ENCODE data around the gene PABPC1L2A. TPM values are rescaled to one million over a fixed set of nuclear protein-coding genes. Genes with fewer than 3 reads are reported as not detected.
"Not testable (repeated sequence)": the region's sequence is repeated elsewhere in the genome, so short reads cannot be mapped to it uniquely, and the experiment has no call there.

Gene PABPC1L2A
- total RNA-seq, result not detected

DNA sequence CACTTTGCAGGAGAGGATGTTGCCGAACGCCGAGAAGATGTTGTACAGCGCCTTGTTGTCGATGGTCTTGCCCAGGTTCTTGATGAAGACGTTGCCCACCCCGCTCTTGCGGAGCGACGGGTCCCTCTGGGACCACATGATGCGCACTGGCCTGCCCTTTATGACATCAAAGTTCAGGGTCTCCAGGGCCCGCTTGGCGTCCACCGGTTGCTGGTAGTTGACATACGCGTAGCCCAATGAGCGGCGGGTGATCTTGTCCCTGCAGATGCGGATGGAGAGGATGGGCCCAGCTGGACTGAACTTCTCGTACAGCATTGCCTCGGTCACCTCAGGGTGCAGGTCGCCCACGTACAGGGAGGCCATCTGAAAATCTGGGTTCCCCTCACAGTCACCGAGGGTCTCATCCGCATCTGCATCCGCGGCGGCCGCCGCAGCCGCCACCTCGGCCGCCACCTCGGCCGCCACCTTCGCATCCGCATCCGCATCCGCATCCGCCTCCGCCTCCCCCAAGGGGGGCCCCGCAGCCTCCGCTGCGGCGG is at the start of gene PABPC1L2A:
TSS of gene PABPC1L2A (minus strand) at position 489 of the 539 bp plus-strand sequence. CDS start at position 363, 126 bp downstream.
- H3K27me3 ChIP-seq, H3K36me3 ChIP-seq, H3K4me3 ChIP-seq, DNase-seq, H3K4me1 ChIP-seq, H3K9me3 ChIP-seq, H3K27ac ChIP-seq: not testable (repeated sequence)

DNA sequence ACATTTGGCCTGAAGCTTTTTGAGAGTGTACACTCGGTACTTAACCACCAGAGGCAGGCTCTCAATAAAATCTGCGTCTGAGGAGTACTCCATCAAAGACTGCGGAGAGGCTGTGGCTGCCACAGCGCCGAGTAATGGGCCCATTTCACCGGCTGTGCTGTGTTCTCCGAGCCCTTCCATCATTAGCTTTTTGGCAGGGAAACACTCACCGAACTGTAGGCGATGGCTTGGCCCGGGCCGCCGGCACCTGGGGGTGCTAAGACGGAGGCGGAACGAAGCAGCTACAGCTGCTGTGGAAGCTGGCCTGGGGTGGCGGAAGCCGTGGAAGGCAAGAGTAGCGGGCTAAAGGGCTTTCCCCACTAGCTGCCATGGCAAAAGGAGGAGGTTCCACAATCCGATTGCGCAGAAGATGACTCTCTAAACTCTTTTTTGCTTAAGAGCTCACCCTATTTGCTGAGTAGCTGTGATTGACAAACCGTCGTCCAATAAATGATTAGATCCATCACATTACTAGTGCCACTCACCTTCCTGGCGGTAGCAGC is 48.5 kb upstream of the PABPC1L2A start:
- TF ChIP-seq POLR2A (IDR thresholded peaks at IDR 0.05), result no peak
- TF ChIP-seq, protein P1, sequence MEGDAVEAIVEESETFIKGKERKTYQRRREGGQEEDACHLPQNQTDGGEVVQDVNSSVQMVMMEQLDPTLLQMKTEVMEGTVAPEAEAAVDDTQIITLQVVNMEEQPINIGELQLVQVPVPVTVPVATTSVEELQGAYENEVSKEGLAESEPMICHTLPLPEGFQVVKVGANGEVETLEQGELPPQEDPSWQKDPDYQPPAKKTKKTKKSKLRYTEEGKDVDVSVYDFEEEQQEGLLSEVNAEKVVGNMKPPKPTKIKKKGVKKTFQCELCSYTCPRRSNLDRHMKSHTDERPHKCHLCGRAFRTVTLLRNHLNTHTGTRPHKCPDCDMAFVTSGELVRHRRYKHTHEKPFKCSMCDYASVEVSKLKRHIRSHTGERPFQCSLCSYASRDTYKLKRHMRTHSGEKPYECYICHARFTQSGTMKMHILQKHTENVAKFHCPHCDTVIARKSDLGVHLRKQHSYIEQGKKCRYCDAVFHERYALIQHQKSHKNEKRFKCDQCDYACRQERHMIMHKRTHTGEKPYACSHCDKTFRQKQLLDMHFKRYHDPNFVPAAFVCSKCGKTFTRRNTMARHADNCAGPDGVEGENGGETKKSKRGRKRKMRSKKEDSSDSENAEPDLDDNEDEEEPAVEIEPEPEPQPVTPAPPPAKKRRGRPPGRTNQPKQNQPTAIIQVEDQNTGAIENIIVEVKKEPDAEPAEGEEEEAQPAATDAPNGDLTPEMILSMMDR (IDR thresholded peaks at IDR 0.05), result no peak
- no peaks in the 10 kb centered on the region for H3K27me3 ChIP-seq
- H3K4me1 ChIP-seq, result no peaks in the 10 kb centered on the region
- H3K4me3 ChIP-seq, result no peak overlapping the region
- H3K27ac ChIP-seq, result no peak overlapping the region
- H3K9me3 ChIP-seq, result no peaks in the 10 kb centered on the region
- DNase-seq, result no peak
- H3K36me3 ChIP-seq, result no peaks in the 10 kb centered on the region

DNA sequence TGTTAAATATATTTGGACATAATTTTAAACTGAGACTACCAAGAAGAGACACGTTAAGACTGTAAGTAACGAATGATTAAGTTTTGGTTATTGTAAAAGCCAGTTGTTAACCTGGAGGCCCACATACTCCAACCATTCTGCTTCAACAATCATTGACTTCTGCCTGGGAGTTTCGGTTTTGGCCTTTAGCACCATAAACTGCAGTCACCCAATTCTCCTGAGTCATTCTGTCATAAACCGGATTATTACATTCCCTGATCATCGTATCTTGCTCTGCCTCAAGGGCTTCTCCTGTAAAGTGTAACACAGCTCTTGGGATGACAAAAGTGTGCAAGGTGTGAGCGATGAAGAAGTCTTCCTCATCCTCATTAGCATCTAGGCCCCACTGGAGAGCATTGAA is 46.9 kb upstream of the PABPC1L2A start:
- no peak for TF ChIP-seq POLR2A (IDR thresholded peaks at IDR 0.05)
- TF ChIP-seq, protein P1 (IDR thresholded peaks at IDR 0.05), result no peak
- Histone ChIP-seq H3K27ac (peak overlapping the region in 1 of 4 donors; percentile 43), H3K27me3 (no peaks in the 10 kb centered on the region), H3K4me3 (no peak overlapping the region), H3K36me3 (no peaks in the 10 kb centered on the region), H3K9me3 (no peaks in the 10 kb centered on the region), H3K4me1 (no peaks in the 10 kb centered on the region)
- DNase-seq, result peak in 1 of 3 donors; percentile 50

DNA sequence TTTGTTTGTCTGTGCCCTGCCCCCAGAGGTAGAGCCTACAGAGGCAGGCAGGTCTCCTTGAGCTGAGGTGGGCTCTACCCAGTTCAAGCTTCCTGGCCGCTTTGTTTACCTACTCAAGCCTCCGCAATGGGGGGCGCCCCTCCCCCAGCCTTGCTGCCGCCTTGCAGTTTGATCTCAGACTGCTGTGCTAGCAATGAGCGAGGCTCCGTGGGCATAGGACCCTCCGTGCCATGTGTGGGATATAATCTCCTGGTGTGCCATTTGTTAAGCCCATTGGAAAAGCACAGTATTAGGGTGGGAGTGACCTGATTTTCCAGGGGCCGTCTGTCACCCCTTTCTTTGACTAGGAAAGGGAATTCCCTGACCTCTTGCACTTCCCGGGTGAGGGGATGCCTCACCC is 20.2 kb upstream of the PABPC1L2A start:
- not testable (repeated sequence) for DNase-seq, H3K27me3 ChIP-seq

DNA sequence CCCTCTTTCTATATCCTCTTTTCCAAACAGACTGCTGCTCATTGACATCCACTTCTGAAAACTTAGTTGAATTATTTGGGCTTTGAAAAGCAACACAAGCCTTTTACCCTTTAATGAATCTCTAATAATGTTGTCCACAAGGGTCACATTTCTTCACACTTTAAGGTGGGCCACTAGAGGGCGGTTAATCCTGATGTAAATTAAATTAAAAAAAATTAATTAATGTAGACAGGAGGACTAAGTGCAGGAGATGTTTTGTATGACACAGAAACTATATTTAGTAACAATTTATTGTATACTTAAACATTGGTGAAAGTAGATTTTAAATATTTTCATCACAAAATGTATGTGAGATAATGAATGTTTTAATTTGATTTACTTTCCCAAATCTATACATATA is 7.5 kb upstream of the PABPC1L2A start:
- H3K4me3 ChIP-seq, H3K9me3 ChIP-seq, H3K4me1 ChIP-seq, H3K27ac ChIP-seq, DNase-seq, H3K36me3 ChIP-seq, H3K27me3 ChIP-seq: not testable (repeated sequence)
- TF ChIP-seq, protein P1 (IDR thresholded peaks at IDR 0.05), result peak in 3 of 6 experiments; percentile 10 to 41 (median 37)

More for the DNA sequence above, 20.2 kb upstream of the PABPC1L2A start:
- H3K9me3 ChIP-seq, H3K36me3 ChIP-seq, H3K27ac ChIP-seq, H3K4me3 ChIP-seq, H3K4me1 ChIP-seq: not testable (repeated sequence)

DNA sequence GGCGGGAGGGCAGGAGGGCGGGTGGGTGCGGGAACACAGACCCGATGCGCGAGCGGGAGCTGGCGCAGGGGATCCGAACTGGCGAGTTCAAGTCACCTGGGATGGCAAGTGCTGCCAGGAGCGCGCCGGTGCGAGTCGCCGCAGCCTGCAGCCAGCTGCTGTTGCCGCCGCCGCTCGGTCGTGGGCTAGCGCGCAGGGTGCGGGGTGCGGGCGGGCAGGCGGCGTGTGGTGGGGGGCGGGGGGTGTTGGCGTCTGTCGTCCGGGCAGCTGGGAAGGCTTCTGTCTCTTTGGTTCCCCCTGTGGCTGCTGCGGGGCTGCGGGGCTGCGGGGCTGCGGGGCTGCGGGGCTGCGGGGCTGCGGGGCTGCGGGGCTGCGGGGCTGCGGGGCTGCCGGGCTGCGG is 572 bp upstream of the PABPC1L2A start:
- DNase-seq, H3K4me1 ChIP-seq, H3K9me3 ChIP-seq, H3K27ac ChIP-seq, H3K4me3 ChIP-seq, H3K27me3 ChIP-seq, H3K36me3 ChIP-seq: not testable (repeated sequence)

DNA sequence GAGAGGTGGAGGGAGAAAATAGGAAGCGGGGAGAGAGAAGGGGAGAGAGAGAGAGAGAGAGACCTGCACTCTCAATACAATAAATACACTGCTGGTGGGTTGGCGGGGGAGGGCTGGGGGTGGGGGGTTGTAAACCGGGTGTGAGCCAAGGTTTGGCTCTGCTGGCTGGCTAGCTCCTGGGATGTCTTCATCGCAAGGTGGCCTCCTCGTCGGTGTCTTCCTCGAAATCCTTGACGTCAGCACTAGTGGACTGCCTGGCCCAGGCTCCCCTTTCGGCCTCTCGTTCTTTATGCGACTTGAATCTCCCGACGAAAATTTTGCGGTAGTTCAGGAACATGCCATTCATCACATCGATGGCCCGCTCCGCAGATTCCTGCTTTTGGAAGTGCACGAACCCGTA is 715 bp downstream of the PABPC1L2A start:
- not testable (repeated sequence) for H3K9me3 ChIP-seq, H3K27me3 ChIP-seq, H3K27ac ChIP-seq, H3K4me3 ChIP-seq, H3K36me3 ChIP-seq, H3K4me1 ChIP-seq, DNase-seq

DNA sequence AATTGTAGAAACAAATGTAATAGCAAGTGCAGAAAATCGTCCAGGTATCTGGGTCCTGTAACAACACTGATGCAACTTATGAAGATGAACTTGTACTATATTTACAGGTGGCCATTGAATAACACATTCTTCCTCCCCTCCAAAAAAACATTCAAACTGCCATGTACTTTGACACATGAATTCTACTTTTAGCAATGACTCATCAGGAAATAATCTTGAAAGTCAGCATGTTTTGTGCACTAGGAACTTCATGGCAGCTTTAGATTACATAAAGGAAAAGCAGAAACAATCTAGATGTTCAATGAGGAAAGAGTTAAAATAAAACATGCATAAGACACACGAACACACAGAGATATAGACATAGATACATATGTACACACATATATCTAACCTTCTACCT is 2.5 kb downstream of the PABPC1L2A start:
- DNase-seq, result no peak
- H3K36me3 ChIP-seq, result no peaks in the 10 kb centered on the region
- H3K9me3 ChIP-seq, result no peaks in the 10 kb centered on the region
- no peak for TF ChIP-seq POLR2A (IDR thresholded peaks at IDR 0.05)
- TF ChIP-seq, protein P1 (IDR thresholded peaks at IDR 0.05), result no peak
- no peak overlapping the region for H3K27ac ChIP-seq
- no peak overlapping the region for H3K4me3 ChIP-seq
- H3K4me1 ChIP-seq, result no peaks in the 10 kb centered on the region
- H3K27me3 ChIP-seq, result no peaks in the 10 kb centered on the region

All from Peyer's patch (tissue), 4 donors.